ENCODE data around the gene HSD17B2.
A peak's percentile ranks its signal among the peaks of the same experiment; 100 is the strongest.

Gene HSD17B2

DNA sequence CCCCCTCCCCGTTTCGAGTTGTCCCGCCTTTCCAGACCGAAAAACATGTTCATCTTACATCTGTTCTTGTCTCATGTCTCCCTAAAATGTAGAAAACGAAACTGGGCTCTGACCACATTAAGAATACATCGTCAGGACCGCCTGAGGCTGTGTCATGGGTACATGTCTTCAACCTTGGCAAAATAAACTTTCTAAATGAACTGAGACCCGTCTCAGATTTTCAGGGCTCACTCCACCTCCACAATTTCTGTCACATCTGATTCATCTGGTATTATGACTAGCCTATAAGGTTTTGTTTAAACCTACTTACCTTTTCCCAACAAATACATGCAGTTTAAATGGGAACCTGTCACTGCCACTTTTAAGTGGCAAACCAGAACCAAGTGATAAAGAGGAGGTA lies 24.4 kb upstream of the HSD17B2 start:
- no peak for TF ChIP-seq ZFX (IDR thresholded peaks at IDR 0.05; ENCODE audit: borderline replicate concordance)
- TF ChIP-seq, protein P1, sequence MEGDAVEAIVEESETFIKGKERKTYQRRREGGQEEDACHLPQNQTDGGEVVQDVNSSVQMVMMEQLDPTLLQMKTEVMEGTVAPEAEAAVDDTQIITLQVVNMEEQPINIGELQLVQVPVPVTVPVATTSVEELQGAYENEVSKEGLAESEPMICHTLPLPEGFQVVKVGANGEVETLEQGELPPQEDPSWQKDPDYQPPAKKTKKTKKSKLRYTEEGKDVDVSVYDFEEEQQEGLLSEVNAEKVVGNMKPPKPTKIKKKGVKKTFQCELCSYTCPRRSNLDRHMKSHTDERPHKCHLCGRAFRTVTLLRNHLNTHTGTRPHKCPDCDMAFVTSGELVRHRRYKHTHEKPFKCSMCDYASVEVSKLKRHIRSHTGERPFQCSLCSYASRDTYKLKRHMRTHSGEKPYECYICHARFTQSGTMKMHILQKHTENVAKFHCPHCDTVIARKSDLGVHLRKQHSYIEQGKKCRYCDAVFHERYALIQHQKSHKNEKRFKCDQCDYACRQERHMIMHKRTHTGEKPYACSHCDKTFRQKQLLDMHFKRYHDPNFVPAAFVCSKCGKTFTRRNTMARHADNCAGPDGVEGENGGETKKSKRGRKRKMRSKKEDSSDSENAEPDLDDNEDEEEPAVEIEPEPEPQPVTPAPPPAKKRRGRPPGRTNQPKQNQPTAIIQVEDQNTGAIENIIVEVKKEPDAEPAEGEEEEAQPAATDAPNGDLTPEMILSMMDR (IDR thresholded peaks at IDR 0.05): no peak
- H3K27ac ChIP-seq: no peak overlapping the region

DNA sequence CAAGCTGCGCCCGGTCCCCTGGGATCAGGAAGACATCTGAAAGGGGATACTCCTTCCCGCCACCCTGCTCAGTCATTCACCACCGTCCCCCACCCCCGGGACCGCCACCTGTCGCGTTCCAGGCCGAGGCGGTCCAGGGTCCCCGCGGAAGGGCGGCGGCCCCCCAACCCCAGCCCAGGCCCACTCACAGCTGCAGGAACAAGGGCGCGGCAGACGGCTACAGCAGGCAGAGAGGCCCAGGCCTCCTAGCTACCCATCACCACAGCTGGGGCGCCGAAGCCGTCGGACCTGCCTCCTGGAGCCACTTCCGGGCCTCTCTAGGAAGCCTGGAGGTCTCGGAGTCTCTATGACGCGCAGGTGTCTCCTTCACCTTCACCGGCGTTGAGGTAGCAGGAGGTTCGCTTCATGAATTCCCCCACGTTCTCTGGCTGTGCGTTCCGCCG lies 23.8 kb upstream of the HSD17B2 start, which contains the start of gene SDR42E1:
Gene SDR42E1, minus strand, starts transcription at position 272 of the 443 bp plus-strand sequence. CDS start 10,612 bp downstream, outside the sequence.
- no peak within 1 kb of the TSS for H3K27ac ChIP-seq
- TF ChIP-seq, protein P1 (IDR thresholded peaks at IDR 0.05): no peak
- TF ChIP-seq ZFX (IDR thresholded peaks at IDR 0.05; ENCODE audit: borderline replicate concordance): no peak

DNA sequence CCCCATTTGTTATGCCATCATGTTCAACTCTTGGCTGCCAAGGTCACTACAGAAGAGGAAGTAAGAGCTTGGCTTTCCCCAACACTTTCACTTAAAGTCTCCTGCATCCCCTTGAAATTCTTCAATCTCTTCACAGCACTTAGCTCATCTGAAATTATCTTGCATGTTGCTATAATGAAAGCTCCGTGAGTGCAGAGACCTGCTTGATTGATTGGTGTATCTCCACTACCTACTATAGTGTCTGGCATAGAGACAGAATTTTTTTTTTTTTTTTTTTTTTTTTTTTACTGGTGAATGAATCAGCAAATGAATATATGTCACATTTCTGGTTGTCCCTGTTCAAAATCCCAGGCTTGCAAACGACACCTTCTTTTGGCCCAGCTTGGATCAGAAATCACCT lies 21.9 kb upstream of the HSD17B2 start:
- no peak for TF ChIP-seq ZFX (IDR thresholded peaks at IDR 0.05; ENCODE audit: borderline replicate concordance)
- TF ChIP-seq, protein P1 (IDR thresholded peaks at IDR 0.05): no peak
- no peak overlapping the region for H3K27ac ChIP-seq

DNA sequence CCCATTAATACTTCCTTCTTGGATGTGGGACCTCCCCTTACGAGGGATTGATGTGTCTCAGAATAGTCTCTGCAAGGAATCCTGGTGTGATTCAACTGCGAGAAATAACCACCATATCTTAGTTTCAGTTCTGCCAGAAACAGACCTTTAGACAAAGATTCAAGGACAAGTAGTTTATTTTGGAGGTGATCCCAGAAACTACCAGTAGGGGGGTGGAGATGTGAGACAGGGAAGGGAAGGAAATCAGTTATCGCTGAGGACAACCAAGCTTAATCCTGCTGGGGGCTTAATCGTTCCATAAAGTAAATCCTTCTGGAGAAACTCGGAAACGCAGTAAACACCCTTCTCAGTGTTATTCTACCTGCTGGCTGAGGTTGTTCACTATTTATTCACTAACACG lies 18.8 kb upstream of the HSD17B2 start:
- H3K27ac ChIP-seq: no peak overlapping the region

DNA sequence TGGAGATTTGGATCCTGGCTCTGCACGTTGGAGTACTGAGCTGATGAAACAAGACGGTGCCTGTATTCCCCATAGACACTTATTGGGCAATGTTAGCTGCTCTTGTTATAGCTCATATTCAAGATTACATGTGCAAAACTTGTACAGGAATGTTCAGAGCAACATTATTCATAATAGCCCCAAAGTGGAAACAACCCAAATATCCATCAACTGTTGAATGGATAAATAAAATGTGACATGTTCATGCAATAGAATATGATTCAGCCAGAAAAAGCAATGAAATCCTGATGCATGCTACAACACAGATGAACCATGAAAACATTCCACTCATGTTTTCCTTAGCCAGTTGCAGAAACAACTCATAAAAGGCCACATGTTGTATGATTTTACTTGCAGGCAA lies 18.1 kb upstream of the HSD17B2 start:
- TF ChIP-seq ZFX (IDR thresholded peaks at IDR 0.05; ENCODE audit: borderline replicate concordance): no peak
- TF ChIP-seq, protein P1 (IDR thresholded peaks at IDR 0.05): no peak
- no peak overlapping the region for H3K27ac ChIP-seq

More for the DNA sequence above, 18.8 kb upstream of the HSD17B2 start:
- TF ChIP-seq ZFX (IDR thresholded peaks at IDR 0.05; ENCODE audit: borderline replicate concordance): no peak
- TF ChIP-seq, protein P1 (IDR thresholded peaks at IDR 0.05): peak; percentile 47

DNA sequence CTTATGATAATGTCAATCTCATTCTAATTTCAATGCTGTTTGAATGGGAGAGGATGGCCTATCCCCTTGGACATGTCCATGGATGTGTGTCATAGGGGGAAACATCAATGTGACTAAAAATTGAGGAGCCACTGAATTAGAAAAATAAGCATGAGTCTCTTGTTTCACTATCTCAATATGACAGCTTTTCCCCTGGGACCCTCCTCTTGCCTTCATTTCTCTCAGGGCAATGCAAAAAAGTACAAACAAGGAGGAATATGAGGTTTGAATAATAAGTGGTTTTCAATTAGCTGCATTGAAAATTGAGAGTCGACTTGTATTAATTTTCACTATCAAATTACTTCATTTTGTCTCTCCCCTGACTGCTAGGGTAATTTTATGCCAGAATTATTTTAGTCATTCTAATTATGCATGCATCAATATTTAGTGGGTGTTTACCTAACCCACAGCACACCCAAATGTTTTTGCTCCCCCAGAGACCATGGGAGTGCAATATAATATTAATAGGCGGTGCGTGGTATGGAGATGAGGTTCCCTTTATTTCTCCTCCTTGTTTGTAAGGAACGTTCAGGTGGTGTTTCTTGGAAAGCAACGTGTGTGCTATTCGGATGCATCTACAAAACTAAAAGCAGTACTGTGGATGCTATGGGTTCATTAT lies 17.0 kb upstream of the HSD17B2 start:
- TF ChIP-seq, protein P1 (IDR thresholded peaks at IDR 0.05): no peak
- no peak for TF ChIP-seq ZFX (IDR thresholded peaks at IDR 0.05; ENCODE audit: borderline replicate concordance)
- no peak overlapping the region for H3K27ac ChIP-seq

DNA sequence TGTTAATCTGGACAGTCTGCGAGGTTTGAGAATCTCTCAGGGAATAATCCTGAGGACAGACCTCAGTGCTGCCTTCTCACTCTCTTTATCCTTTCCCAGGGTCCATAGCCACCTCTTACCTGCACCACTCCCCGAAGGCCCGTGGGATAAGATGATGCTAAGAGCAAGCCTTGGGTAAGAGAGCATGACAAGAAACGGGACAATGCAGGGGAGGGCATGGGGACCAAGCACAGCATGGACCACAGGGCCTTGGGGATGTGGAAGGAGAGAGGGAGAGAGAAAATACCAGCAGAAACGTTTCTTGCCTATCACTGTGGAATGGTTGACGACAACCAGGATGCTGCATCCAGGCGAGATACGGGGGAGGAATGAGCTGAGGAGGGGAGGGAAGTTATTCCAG lies 15.5 kb upstream of the HSD17B2 start:
- TF ChIP-seq, protein P1 (IDR thresholded peaks at IDR 0.05): no peak
- TF ChIP-seq ZFX (IDR thresholded peaks at IDR 0.05; ENCODE audit: borderline replicate concordance): no peak
- H3K27ac ChIP-seq: no peak overlapping the region

All from 22Rv1 (cell line).